Tibial nerve (tissue), 4 donors: ENCODE data around the gene SGO2. TPM values are rescaled to one million over a fixed set of nuclear protein-coding genes. Genes with fewer than 3 reads are reported as not detected.

ENCODE experiments used
- DNase-seq, 2 donors: peaks; one replicate each; pipeline ENCODE4 v3.0.0-alpha.2; 2019; ENCODE audit warnings: low spot score in 2 of 2
- H3K27ac ChIP-seq, 4 donors: fragments of 200-600 bp; sonication (generic) in 3 of 4; one replicate each; pipeline ENCODE4 v1.5.1; 2017 to 2019; ENCODE audit warnings: mild to moderate bottlenecking in 1 of 4
- H3K27me3 ChIP-seq, 2 donors: fragments of 200-600 bp; sonication (generic) in 1 of 2; one replicate each; pipeline versions ENCODE4 v1.5.1 to v1.6.0; 2017 to 2019
- H3K36me3 ChIP-seq, 3 donors: fragments of 200-600 bp; sonication (generic); one replicate each; pipeline ENCODE4 v1.5.1; 2018 to 2019
- H3K4me1 ChIP-seq, 4 donors: fragments of 200-600 bp; sonication (generic) in 3 of 4; one replicate each; pipeline ENCODE4 v1.5.1; 2017 to 2019
- H3K4me3 ChIP-seq, 4 donors: fragments of 200-600 bp; sonication (generic) in 3 of 4; one replicate each; pipeline ENCODE4 v1.5.1; 2017 to 2019; ENCODE audit warnings: mild to moderate bottlenecking in 1 of 4, moderate library complexity in 1 of 4
- H3K9me3 ChIP-seq, 4 donors: fragments of 200-600 bp; sonication (generic) in 3 of 4; one replicate each; pipeline ENCODE4 v1.5.1; 2017 to 2019
- CTCF ChIP-seq, 5 experiments: fragments of 200-600 bp in 3 of 5; fragments of 450-650 bp in 2 of 5; sonication (generic) in 3 of 5; IDR thresholded peaks; one replicate each; pipeline ENCODE4 v1.5.1; 2016 to 2019; ENCODE audit warnings: antibody characterized with exemption in 5 of 5, mild to moderate bottlenecking in 3 of 5, moderate library complexity in 2 of 5
- EP300 ChIP-seq, 2 donors: sonication (generic); formaldehyde crosslinking; IDR thresholded peaks; one replicate each; pipeline ENCODE4 v1.6.1; 2017; ENCODE audit warnings: antibody characterized with exemption in 2 of 2, mild to moderate bottlenecking in 1 of 2
- POLR2A ChIP-seq, 2 donors: fragments of 450-650 bp; IDR thresholded peaks; one replicate each; pipeline ENCODE4 v1.6.1; 2017; ENCODE audit warnings: antibody characterized with exemption in 2 of 2, mild to moderate bottlenecking in 2 of 2, moderate library complexity in 2 of 2
- WGBS, 2 donors: methylation state at CpG; one replicate each; pipeline ENCODE4 v1.1.5; 2018; 5-methylcytosine and 5-hydroxymethylcytosine counted together
- total RNA-seq, 4 donors: library from RNA; depleted of rRNA; stranded (reverse); fragments of >200 nt; gene quantifications; one replicate each; pipeline ENCODE4 v1.1.0, GENCODE V29; 2016

SGO2 gene
- total RNA-seq, 4 donors from 2014 or later: 1.5 to 6.3 (median 4.5) TPM

- H3K9me3 ChIP-seq: no peaks in the 10 kb centered on the region
- H3K27ac ChIP-seq: no peak overlapping the region
- no peak for TF ChIP-seq EP300 (IDR thresholded peaks at IDR 0.05)
- no peak for TF ChIP-seq POLR2A (IDR thresholded peaks at IDR 0.05)
- TF ChIP-seq CTCF (IDR thresholded peaks at IDR 0.05): no peak
- H3K4me3 ChIP-seq: no peak overlapping the region
- peaks cover 0 to 26% (median 5%) of the 10 kb centered on the region in 4 donors for H3K4me1 ChIP-seq
- H3K27me3 ChIP-seq: no peaks in the 10 kb centered on the region
- no peak for DNase-seq
- peaks cover 0 to 16% (median 0%) of the 10 kb centered on the region in 3 donors for H3K36me3 ChIP-seq
Observed at GRCh38 chr2:200482194-200482593, 43.8 kb upstream of the SGO2 start.

- H3K4me3 ChIP-seq: no peak overlapping the region
- no peaks in the 10 kb centered on the region for H3K27me3 ChIP-seq
- DNase-seq: no peak
- TF ChIP-seq EP300 (IDR thresholded peaks at IDR 0.05) (no peak), CTCF (IDR thresholded peaks at IDR 0.05) (peak in 3 of 5 experiments; percentile 10 to 26 (median 12))
- H3K9me3 ChIP-seq: no peaks in the 10 kb centered on the region
- 51 to 57% methylated on average over 4 of the region's 4 CpGs for WGBS, 2 donors
- no peak overlapping the region for H3K27ac ChIP-seq
- H3K4me1 ChIP-seq: peaks cover 0 to 23% (median 5%) of the 10 kb centered on the region in 4 donors
- peaks cover 0 to 12% (median 0%) of the 10 kb centered on the region in 3 donors for H3K36me3 ChIP-seq
Observed at GRCh38 chr2:200483729-200484198, 42.2 kb upstream of the SGO2 start.

- H3K9me3 ChIP-seq: no peaks in the 10 kb centered on the region
- peaks cover 0 to 13% (median 2%) of the 10 kb centered on the region in 4 donors for H3K4me1 ChIP-seq
- no peak overlapping the region for H3K4me3 ChIP-seq
- TF ChIP-seq POLR2A (IDR thresholded peaks at IDR 0.05): no peak
- no peak for TF ChIP-seq EP300 (IDR thresholded peaks at IDR 0.05)
- TF ChIP-seq CTCF (IDR thresholded peaks at IDR 0.05): no peak
- no peak overlapping the region for H3K27ac ChIP-seq
- H3K36me3 ChIP-seq: peaks cover 0 to 12% (median 1%) of the 10 kb centered on the region in 3 donors
- no peaks in the 10 kb centered on the region for H3K27me3 ChIP-seq
- no peak for DNase-seq
- 75 to 84% methylated on average over 3 of the region's 3 CpGs for WGBS, 2 donors
Observed at GRCh38 chr2:200484934-200485333, 41.1 kb upstream of the SGO2 start.

GRCh38 chr2:200486529-200486928 lies 39.5 kb upstream of the SGO2 start:
- H3K4me1 ChIP-seq: peaks cover 0 to 4% (median 0%) of the 10 kb centered on the region in 4 donors
- TF ChIP-seq POLR2A (IDR thresholded peaks at IDR 0.05): no peak
- no peak for TF ChIP-seq EP300 (IDR thresholded peaks at IDR 0.05)
- TF ChIP-seq CTCF (IDR thresholded peaks at IDR 0.05): no peak
- 57 to 60% methylated on average over 2 of the region's 2 CpGs for WGBS, 2 donors
- peaks cover 0 to 28% (median 5%) of the 10 kb centered on the region in 3 donors for H3K36me3 ChIP-seq
- H3K27me3 ChIP-seq: no peaks in the 10 kb centered on the region
- no peak overlapping the region for H3K27ac ChIP-seq
- no peaks in the 10 kb centered on the region for H3K9me3 ChIP-seq
- no peak overlapping the region for H3K4me3 ChIP-seq
- DNase-seq: no peak

- WGBS, 2 donors: 74 to 75% methylated on average over 4 of the region's 4 CpGs
- no peak for DNase-seq
- Histone ChIP-seq H3K36me3 (peaks cover 0 to 45% (median 5%) of the 10 kb centered on the region in 3 donors), H3K27ac (no peak overlapping the region), H3K4me1 (peaks cover 0 to 3% (median 0%) of the 10 kb centered on the region in 4 donors), H3K27me3 (no peaks in the 10 kb centered on the region), H3K9me3 (no peaks in the 10 kb centered on the region), H3K4me3 (no peak overlapping the region)
- TF ChIP-seq POLR2A (IDR thresholded peaks at IDR 0.05): no peak
- TF ChIP-seq CTCF (IDR thresholded peaks at IDR 0.05): no peak
- TF ChIP-seq EP300 (IDR thresholded peaks at IDR 0.05): no peak
Observed at GRCh38 chr2:200488169-200488568, 37.8 kb upstream of the SGO2 start.
